GM12865 (cell line): ENCODE results near the gene MYADM.

Experiments
- DNase-seq: peaks from one replicate; pipeline ENCODE4 v3.0.0; 2010; ENCODE audit warnings: low read depth
- H3K4me3 ChIP-seq: 2 replicates; pipeline ENCODE4 v1.5.1; 2011; ENCODE audit warnings: mild to moderate bottlenecking, low read depth, low read length, control low read depth
- TF ChIP-seq, protein P1 (sequence below): IDR thresholded peaks from 2 replicates; pipeline ENCODE4 v1.5.1; 2011; ENCODE audit warnings: low read length, control low read depth, low read depth, inconsistent platforms; ENCODE audit not compliant: insufficient read depth; ENCODE audit errors: missing control alignments

The MYADM gene

DNA sequence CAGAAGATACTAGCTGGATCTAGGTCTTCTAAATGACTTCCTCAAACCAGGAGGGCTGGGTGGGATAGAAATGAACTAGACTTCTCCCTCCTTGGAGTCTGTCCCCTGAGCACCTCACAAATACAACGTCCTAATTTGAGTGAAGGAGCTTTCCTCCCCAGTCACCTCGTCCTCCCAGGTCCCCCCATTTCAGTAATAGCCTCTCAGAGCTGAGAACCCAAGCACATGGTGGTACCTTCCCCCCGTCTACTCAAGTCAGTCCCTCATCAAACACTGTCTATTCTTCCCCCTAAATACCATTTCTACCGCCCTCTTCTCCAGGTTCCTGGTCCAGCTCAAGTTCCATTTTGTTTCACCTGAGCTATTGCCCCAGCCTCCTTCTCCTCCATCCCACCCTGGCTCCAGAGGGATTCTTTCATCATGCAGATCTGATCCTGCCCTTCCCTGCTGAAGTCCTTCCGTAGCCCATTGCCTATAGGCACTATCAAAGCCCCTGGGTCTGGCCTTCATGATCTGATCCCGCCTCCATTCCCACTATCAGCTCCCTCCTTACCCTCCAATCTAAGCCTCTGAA, 9.1 kb downstream of the MYADM start:
- H3K4me3 ChIP-seq, result no peak overlapping the region
- TF ChIP-seq, protein P1, sequence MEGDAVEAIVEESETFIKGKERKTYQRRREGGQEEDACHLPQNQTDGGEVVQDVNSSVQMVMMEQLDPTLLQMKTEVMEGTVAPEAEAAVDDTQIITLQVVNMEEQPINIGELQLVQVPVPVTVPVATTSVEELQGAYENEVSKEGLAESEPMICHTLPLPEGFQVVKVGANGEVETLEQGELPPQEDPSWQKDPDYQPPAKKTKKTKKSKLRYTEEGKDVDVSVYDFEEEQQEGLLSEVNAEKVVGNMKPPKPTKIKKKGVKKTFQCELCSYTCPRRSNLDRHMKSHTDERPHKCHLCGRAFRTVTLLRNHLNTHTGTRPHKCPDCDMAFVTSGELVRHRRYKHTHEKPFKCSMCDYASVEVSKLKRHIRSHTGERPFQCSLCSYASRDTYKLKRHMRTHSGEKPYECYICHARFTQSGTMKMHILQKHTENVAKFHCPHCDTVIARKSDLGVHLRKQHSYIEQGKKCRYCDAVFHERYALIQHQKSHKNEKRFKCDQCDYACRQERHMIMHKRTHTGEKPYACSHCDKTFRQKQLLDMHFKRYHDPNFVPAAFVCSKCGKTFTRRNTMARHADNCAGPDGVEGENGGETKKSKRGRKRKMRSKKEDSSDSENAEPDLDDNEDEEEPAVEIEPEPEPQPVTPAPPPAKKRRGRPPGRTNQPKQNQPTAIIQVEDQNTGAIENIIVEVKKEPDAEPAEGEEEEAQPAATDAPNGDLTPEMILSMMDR, result no peak
- DNase-seq, result no peak

DNA sequence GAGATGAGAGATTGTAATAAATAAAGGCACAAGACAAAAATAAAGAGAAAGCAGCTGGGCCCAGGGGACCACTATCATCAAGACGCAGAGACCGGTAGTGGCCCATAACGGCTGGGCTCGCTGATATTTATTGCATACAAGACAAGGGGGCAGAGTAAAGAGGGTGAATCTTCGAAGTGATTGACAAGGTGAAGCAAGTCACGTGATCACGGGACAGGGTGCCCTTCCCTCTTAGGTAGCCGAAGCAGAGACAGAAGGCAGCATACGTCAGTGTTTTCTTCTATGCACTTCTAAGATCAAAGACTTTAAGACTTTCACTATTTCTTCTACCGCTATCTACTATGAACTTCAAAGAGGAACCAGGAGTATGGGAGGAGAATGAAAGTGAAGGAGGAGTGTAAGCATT, 9.7 kb downstream of the MYADM start:
- no peak overlapping the region for H3K4me3 ChIP-seq
- no peak for DNase-seq
- TF ChIP-seq, protein P1, result no peak

DNA sequence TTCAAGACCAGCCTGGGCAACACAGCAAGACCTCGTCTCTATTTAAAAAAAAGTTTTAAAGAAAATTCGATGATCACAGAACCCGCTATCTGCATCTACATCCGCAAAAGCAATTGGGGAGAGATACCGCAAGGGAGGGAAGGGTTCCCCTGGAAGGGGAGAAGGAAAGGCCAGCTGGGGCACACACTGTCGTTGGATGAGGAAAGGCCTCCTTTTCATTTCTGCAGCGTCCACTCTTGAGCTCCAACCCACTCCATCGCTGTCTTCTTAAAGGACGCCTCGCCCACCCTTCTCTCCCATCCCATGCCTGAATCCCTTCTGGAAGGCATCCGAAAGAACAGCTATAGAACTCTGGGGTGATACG, 11.1 kb downstream of the MYADM start:
- H3K4me3 ChIP-seq, result no peak overlapping the region
- TF ChIP-seq, protein P1, result no peak
- DNase-seq, result no peak

DNA sequence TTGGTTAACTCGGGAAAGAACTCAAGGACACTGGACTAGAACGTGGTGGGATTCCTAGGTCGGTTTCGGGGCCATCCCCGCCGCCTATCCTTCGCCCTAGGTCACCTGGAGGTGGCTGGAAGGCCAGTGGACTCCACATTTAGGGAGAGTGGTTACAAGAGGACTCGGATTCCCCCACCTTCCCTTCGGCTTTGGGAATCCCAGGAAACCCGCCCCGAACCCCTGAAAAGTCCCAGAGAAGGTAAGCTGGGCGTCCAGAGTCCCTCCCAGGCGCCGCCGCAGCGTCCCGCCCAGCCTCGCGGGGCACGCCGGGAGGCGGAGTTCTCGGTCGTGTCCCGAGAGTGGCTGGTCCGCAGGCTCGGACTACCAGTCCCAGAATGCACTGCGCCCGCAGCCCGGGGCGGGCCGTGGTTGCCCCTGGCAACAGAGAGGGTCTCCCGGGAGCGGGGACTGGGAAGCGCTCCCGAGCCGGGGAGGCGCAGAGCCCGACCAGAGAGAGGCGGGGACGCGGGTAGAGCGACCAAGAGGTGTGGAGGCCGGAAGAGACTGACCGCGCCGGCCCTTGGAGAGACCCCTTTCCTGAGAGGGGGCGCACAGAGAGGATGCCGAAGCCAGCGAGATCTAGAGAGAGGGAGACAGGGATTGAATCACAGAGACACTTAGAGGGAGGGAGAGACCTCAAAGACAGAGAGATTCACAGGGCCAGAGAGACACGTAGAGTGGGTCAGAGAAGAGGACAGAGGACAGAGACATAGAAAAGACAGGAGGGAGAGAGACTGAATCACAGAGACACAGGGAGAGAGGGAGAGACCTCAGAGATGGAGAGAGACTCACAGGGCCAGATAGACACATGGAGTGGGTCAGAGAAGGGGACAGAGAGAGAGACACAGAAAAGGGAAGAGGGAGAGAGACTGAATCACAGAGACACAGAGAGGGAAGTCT, 11.7 kb downstream of the MYADM start:
- no peak overlapping the region for H3K4me3 ChIP-seq
- DNase-seq, result no peak
- TF ChIP-seq, protein P1, result no peak

DNA sequence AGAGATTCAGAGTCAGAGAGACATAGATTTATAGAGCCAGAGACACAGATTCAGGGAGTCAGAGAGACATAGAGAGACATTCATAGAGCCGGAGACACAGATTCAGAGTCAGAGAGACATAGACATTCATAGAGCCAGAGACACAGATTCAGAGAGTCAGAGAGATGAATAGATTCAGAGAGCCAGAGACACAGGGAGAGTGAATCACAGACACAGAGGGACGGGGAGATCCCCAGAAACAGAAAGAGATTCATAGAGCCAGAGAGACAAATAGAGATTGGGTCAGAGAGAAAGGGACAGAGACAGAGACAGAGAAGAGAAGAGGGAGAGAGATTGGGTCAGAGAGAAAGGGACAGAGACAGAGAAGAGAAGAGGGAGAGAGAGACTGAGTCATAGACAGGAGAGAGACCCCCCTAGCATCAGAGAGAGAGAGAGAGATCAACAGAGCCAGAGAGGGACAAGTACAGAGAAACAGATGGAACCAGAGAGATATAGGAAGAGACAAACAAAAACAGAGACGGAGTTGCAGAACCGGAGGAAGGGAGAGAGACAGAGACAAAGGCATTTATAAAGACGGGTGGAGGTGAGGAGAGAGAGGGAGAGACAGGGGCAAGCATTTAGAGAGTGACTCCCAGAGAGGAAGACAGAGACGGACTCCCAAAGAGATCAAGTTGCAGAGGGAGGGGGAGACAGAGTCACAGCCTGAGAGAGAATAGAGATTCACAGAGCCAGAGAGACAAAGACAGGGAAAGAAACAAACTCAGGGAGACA, 13.2 kb downstream of the MYADM start:
- TF ChIP-seq, protein P1, result no peak
- H3K4me3 ChIP-seq, result no peak overlapping the region
- no peak for DNase-seq

DNA sequence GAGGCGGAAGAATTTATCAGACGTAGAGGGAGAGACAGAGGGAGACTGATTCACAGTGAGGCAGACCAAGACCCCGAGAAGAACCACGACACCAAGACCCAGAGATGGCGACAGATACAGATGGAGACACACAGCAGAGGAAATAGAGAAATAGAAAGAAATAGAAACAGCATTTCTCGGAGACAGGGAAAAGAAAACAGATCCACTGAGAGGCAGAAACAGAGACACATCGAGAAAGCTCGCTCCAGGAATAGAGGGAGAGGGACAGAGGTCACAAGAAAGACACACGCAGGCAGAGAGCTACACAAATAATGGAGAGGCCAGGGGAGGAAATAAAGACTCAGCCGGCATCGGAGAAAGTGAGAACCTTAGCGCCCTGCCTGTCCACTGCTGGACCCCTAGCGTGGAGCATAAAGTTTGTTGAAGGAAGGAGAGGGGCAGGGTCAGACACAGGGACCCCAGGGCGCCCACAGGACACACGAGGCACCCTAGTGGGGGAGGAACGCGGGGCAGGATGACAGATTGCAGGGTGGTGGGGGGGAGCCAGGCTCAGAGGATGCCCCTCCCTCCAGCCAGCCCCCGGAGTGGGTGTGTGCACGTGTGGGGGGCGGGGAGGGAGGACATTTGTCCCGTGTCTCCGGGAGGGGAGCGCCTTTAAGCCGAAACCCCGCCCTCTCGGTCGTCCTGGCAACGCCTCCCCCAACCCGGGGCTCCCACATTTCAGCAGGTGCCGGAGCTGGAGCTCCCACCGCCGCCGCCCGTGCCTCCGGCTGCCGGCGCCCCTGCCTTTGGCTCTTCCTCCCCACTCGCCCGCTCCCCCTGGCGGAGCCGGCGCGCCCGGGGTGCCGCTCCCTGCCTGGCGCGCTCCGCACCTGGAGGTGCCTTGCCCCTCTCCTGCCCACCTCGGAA, 14.1 kb downstream of the MYADM start, which contains the start of gene PRKCG:
TSS of gene PRKCG (plus strand) at position 716 of the 909 bp plus-strand sequence. CDS start 298 bp downstream, outside the sequence.
- no peak within 1 kb of the TSS for H3K4me3 ChIP-seq
- TF ChIP-seq, protein P1, result no peak
- DNase-seq, result no peak
